ENCODE data around the gene CAV1.
"Not testable (repeated sequence)": the region's sequence is repeated elsewhere in the genome, so short reads cannot be mapped to it uniquely, and the experiment has no call there.

Gene CAV1, protein sequence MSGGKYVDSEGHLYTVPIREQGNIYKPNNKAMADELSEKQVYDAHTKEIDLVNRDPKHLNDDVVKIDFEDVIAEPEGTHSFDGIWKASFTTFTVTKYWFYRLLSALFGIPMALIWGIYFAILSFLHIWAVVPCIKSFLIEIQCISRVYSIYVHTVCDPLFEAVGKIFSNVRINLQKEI

GRCh38 chr7:116524609-116525297 lies at the start of gene CAV1:
Gene CAV1, plus strand, starts transcription at chr7:116525036. Its CDS starts 27 bp downstream, at chr7:116525063.
- DNase-seq = peak; percentile 29

- no peak for DNase-seq
Observed at GRCh38 chr7:116477625-116478024, 47.2 kb upstream of the CAV1 start.

- no peak for DNase-seq
Observed at GRCh38 chr7:116478834-116479233, 46.0 kb upstream of the CAV1 start.

GRCh38 chr7:116483271-116483942 lies 41.4 kb upstream of the CAV1 start:
- no peak for DNase-seq

GRCh38 chr7:116484389-116484788 lies 40.4 kb upstream of the CAV1 start:
- DNase-seq = not testable (repeated sequence)

DNA sequence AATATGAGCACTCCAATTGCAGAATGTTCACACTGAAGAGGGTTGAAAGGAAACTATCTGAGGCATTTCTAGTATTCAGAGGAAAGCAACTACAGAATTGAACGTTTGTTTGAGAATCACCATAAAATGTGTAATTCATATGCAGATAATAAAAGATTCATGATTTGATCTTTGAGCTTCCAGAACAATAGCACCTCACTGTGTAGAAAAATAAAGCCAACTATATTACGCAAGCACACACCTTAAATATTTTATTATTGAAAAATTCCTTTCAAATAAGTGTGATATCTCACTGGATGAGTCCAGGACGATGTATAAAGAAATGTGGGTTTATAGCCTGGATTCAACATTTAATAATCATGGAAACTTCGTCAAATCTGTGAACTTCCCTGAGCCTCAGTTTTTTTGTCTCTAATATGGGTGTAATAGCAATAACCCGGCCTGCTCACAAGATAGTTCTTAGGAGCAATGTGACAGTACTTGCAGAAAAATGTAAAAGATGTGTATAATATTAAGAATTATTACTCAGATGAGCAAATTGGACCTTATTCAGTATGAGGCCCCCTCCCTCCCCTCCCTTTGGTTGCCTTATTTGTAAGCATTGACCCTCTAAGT lies 36.8 kb upstream of the CAV1 start:
- DNase-seq = no peak

DNA sequence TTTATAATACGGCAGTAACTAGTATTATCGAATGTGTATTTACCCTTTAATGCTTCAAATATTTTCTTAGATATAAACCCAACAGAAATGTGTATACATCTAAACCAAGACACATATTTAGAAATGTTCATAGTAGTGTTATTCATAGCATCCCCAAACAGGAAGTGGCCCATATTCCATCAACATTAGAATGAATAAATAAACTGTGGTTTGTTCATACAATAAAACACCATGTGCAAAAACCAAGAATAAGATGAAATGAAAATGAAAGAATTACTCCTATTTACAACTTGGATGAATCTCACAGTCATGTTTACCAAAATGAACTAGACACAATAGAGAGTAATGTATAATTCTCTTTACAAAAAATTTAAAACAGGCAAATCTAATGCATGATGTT lies 34.5 kb upstream of the CAV1 start:
- no peak for DNase-seq

- no peak for DNase-seq
Observed at GRCh38 chr7:116491887-116492653, 32.8 kb upstream of the CAV1 start.

- DNase-seq = no peak
Observed at GRCh38 chr7:116492654-116493109, 32.2 kb upstream of the CAV1 start.

DNA sequence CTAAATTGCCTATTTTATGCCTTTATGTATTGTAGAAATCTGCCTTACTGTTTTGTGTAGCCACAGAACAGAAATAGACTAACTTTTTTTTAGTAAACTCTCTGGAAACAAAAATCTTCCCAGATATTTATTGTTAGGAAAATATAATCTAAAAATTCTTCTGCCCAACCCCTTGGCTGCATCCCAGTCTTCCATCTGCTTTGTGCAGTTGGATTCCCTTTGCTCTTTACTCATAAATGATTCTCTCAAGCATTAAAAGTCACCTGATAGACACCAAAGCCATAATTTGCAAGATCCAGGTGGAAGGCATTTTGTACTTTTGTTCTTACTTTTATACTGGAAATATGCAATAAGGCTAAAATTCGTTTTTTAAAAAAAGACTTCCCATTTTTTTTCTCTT lies 31.4 kb upstream of the CAV1 start:
- no peak for DNase-seq

DNA sequence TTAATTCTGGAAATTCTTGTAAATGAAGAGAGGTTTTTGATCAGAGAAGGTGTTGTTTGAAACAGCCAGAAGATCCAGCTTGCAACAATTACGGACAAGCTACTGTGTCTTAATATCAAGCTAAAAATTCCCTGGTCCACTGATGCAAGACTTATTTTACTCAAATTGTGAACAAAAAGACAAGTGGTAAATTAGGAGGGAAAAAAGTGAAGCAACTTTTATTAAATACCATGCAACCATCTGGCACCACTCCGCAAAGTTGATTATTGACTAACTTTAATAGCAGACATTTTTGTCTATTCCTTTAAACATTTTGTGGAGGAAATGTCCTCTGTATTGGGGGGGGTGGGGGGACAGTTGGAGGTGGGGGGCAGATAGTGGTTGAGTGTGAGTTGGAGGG lies 30.4 kb upstream of the CAV1 start:
- DNase-seq = no peak

DNA sequence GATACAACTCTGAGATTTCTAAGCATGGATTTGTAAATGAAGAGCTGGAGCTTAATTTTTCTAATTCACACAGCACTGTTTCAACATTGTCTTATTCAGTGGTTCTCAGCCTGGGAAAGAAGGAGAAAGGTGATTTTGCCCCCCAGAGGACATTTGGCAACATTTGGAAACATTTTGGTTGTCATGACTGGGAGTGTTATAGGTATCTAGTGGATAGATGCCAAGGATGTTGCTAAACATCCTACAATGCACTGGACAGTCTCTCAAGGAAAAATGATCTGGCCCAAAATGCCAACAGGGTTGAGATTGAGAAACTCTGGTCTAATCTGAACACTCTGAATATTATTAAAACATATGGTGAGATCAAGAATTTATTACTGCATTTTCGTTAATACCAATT lies 29.1 kb upstream of the CAV1 start:
- no peak for DNase-seq

DNA sequence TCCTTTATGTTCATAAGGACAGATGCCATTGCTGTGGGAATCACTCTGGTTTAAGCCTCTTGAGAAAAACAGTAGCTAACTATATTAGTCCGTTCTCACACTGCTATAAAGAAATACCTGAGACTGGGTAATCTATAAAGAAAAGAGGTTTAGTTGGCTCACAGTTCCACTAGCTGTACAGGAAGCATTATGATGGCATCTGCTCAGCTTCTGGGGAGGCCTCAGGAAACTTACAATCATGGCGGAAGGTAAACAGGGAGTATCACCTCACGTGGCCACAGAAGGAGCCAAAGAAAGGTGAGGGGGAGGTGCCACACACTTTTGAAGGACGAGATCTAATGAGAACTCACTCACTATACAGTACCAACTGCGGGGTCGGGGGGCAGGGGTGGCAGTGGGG lies 28.2 kb upstream of the CAV1 start:
- DNase-seq = no peak

DNA sequence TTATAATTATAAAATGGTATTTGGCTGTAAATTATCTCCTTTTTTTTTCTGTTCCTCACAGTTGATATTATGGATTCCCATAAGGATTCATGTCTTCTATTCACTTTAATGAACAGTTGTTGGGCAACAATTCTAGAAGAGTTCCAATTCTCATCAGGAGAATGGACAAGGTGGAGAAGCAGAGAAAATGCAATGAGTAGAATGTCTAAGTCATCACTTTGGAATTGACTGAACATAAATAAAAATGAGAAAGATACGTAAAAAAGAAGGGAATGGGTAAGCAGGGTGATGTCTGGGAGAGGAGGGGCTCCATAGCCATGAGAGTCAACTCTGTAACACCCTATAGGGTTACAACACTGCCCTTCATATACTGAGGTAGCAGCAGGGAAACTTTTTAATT lies 27.1 kb upstream of the CAV1 start:
- DNase-seq = no peak

GRCh38 chr7:116499168-116500077 lies 25.4 kb upstream of the CAV1 start, which contains the start of gene CAV2:
Gene CAV2, plus strand, starts transcription at chr7:116499738. Its CDS starts 44 bp downstream, at chr7:116499782.
- DNase-seq = no peak

DNA sequence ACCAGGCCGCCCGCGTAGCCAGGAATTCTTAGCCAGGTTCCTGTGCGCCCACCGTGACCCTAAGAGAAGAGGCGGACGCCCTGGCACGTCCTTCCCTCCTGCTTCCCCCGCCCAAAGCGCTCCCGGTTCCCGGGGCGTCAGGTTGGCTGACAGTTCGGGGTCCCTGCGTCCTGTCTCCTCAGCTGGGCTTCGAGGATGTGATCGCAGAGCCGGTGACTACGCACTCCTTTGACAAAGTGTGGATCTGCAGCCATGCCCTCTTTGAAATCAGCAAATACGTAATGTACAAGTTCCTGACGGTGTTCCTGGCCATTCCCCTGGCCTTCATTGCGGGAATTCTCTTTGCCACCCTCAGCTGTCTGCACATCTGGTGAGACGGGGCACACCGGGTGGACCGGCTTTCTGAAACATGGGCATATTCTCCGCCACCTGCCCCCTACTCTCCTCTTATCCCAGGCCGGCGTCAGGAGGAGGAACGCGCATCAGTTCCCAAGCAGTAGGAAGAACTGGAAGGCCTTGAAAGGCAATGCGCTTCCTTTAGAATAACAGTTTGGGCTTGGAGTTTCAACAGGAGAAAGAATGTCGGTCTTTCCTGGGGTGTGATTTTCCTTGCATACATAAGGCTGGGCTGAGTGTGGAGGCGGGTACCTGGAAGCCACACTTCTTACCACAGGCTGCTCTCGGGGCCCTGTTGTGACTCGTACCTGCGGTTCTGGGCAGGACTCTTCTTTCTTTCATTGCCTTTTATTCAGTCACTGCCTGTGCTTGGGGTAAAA lies 24.6 kb upstream of the CAV1 start:
- DNase-seq = no peak

DNA sequence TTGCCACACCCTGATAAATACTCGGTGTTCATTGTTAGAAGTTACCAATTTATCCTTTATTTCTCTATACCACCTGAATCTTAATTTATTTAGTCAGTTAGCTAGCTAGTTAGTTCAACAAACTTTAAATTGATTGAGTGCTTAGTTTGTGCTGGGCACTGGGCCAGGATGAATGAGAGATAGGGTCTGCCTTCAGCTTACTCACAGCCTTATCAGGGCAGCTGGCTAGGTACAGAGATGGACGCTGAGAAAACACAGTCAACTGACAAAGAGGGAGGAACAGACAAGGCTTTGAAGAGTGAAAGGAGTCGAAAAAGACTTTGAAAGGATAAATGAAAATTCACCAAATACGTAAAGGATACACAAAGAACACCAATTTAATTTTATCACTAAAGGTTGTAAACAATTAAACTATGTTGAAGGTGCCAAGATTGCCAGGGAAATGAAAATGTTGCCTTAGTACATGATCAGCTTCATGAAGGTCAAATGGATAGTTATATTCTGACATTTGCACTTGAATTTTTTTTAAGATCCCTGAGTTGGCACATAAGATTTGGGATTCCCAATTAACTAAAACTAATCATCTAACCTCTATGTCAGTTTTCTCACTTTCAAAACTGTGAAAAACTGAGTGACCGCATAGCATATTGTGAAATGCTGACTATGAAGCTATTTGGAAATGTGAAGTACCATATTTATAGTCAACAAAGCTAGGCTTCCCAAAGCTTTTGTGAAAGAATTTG lies 23.2 kb upstream of the CAV1 start:
- DNase-seq = no peak

DNA sequence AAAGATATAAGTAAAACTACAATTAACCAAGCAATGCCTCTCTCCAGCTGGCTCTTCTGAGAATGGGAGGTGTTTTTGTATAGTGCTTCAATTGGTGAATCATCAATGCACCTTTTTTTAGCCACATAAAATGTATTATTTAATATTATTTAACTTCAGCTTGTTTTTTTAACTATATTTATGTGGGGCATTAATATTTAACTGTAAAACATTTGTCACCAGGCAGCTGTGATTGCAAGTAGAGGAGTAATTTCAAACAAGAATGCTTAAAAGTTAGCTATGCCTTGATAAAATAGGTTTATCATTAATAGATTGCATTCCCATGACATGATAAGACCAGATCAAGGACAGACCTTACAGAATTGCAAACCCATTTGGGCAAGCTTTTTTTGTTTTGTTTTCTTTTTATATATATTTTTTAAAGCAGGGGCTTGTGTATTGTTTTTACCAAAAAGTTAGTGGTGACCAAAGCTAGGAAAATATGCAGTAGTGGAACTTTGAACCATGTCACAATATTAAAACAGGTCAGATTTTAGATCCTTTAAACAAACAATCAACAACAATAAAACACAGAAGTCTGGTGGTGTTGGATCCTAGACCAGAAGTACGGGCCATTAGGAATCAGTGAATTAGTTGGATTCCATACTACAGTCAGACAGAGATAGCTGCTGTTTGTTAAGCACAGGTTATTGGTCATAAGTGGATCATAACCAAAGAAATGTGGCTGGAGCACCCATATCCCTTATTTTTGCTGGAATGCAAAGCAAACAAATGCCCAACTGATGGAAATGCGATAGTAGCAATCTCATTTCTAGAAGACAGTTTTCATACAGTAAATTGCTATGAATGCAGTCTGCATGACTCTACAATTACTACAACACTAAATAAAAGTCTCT lies 22.4 kb upstream of the CAV1 start:
- no peak for DNase-seq

GRCh38 chr7:116503835-116504234 lies 21.0 kb upstream of the CAV1 start:
- DNase-seq = no peak

Data from activated CD4-positive, CD25-positive, alpha-beta regulatory T cell treated with anti-CD3 and anti-CD28 coated beads, Interleukin-2, amount 50 U/mL, for 72 hours (primary cell).